Mesendoderm (in vitro differentiated cells): ENCODE results near the gene CALB2.

Experiments used
- DNase-seq: peaks from one replicate; pipeline ENCODE4 v3.0.0; 2013
- H2AK5ac ChIP-seq: 2 replicates; pipeline ENCODE4 v1.6.1; 2013; ENCODE audit warnings: low read length, inconsistent platforms
- H2BK120ac ChIP-seq: 2 replicates; pipeline ENCODE4 v1.6.1; 2013; ENCODE audit warnings: low read depth, mild to moderate bottlenecking, low read length, moderate library complexity, mixed read lengths
- H2BK15ac ChIP-seq: replicated peaks from 2 replicates; pipeline ENCODE4 v1.6.1; 2013; ENCODE audit warnings: low read depth, mild to moderate bottlenecking, moderate library complexity
- H2BK5ac ChIP-seq: 2 replicates; pipeline ENCODE4 v1.6.1; 2013; ENCODE audit warnings: low read length, inconsistent platforms
- H3K18ac ChIP-seq: 2 replicates; pipeline ENCODE4 v1.6.1; 2013; ENCODE audit warnings: mild to moderate bottlenecking, low read length, mixed read lengths
- H3K23ac ChIP-seq: one replicate; pipeline ENCODE4 v1.6.1; 2013; ENCODE audit warnings: low read length
- H3K27ac ChIP-seq: 2 replicates; pipeline ENCODE4 v1.5.1; 2013; ENCODE audit warnings: low read depth, mild to moderate bottlenecking, inconsistent platforms, low read length, moderate library complexity
- H3K27me3 ChIP-seq: 2 replicates; pipeline ENCODE4 v1.6.1; 2013; ENCODE audit warnings: low read length, control low read depth, mild to moderate bottlenecking, inconsistent platforms; ENCODE audit not compliant: insufficient read depth, poor library complexity
- H3K36me3 ChIP-seq: 2 replicates; pipeline ENCODE4 v1.6.1; 2013; ENCODE audit warnings: low read length, inconsistent platforms; ENCODE audit not compliant: control insufficient read depth, insufficient read depth
- H3K4ac ChIP-seq: one replicate; pipeline ENCODE4 v1.6.1; 2013; ENCODE audit warnings: low read depth, mild to moderate bottlenecking, low read length, moderate library complexity
- H3K4me1 ChIP-seq: 2 replicates; pipeline ENCODE4 v1.6.1; 2013; ENCODE audit warnings: low read depth, low read length, inconsistent platforms; ENCODE audit not compliant: control insufficient read depth
- H3K4me2 ChIP-seq: 2 replicates; pipeline ENCODE4 v1.6.1; 2013; ENCODE audit warnings: low read length
- H3K4me3 ChIP-seq: 2 replicates; pipeline ENCODE4 v1.5.1; 2013; ENCODE audit warnings: mild to moderate bottlenecking, low read length
- H3K56ac ChIP-seq: one replicate; pipeline ENCODE4 v1.6.1; 2013; ENCODE audit warnings: low read length
- H3K79me1 ChIP-seq: 2 replicates; pipeline ENCODE4 v1.6.1; 2013; ENCODE audit warnings: low read length, inconsistent platforms
- H3K79me2 ChIP-seq: 2 replicates; pipeline ENCODE4 v1.6.1; 2013; ENCODE audit warnings: mild to moderate bottlenecking, low read length; ENCODE audit not compliant: control insufficient read depth, insufficient read depth
- H3K9ac ChIP-seq: 2 replicates; pipeline ENCODE4 v1.6.1; 2013; ENCODE audit warnings: low read length, inconsistent platforms
- H4K5ac ChIP-seq: one replicate; pipeline ENCODE4 v1.6.1; 2013; ENCODE audit warnings: low read length
- H4K8ac ChIP-seq: one replicate; pipeline ENCODE4 v1.6.1; 2013; ENCODE audit warnings: low read depth, mild to moderate bottlenecking, control low read depth, low read length, moderate library complexity
- WGBS: extraction: QIAGEN DNeasy Blood & Tissue Kit; methylation state at CpG from one replicate; pipeline ENCODE4 v1.1.7; 2013; ENCODE audit warnings: low lambda C conversion rate, missing lambda C conversion rate; ENCODE audit not compliant: insufficient coverage; ENCODE audit errors: extremely low coverage; 5-methylcytosine and 5-hydroxymethylcytosine counted together

The CALB2 gene

DNA sequence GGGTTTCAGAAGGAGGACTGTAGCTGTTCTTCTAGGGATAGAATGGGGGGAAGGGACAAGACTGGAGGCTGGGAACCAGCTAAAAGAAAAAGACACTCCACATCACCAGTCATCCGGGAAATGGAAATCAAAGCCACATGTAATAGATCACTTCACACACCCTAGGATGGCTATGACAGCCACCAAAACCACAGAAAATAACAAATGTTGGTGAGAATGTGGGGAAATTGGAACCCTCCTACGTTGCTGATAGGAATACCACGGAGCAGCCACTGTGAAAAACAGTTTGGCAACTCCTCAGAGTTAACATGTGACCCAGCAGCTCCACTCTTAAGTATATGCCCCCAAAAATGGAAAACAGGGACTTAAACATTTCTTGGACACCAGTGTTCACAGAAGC lies 81.0 kb downstream of the CALB2 start:
- Histone ChIP-seq H3K18ac (no peak overlapping the region), H3K79me1 (no peaks in the 10 kb centered on the region), H3K4ac (no peak overlapping the region), H2BK15ac (no peak overlapping the region), H3K79me2 (no peaks in the 10 kb centered on the region), H3K27me3 (no peaks in the 10 kb centered on the region), H3K4me3 (no peak overlapping the region), H3K27ac (no peak overlapping the region), H2AK5ac (no peak overlapping the region), H2BK5ac (no peak overlapping the region), H3K56ac (no peak overlapping the region), H3K4me2 (no peak overlapping the region), H4K5ac (no peak overlapping the region), H4K8ac (no peak overlapping the region), H3K9ac (no peak overlapping the region), H3K23ac (no peak overlapping the region), H3K36me3 (no peaks in the 10 kb centered on the region), H2BK120ac (no peak overlapping the region), H3K4me1 (no peaks in the 10 kb centered on the region)
- no CpG with 5 or more reads among the region's 3 CpGs for WGBS
- DNase-seq: no peak
